Measurements from ENCODE around the gene CALHM1.

DNA sequence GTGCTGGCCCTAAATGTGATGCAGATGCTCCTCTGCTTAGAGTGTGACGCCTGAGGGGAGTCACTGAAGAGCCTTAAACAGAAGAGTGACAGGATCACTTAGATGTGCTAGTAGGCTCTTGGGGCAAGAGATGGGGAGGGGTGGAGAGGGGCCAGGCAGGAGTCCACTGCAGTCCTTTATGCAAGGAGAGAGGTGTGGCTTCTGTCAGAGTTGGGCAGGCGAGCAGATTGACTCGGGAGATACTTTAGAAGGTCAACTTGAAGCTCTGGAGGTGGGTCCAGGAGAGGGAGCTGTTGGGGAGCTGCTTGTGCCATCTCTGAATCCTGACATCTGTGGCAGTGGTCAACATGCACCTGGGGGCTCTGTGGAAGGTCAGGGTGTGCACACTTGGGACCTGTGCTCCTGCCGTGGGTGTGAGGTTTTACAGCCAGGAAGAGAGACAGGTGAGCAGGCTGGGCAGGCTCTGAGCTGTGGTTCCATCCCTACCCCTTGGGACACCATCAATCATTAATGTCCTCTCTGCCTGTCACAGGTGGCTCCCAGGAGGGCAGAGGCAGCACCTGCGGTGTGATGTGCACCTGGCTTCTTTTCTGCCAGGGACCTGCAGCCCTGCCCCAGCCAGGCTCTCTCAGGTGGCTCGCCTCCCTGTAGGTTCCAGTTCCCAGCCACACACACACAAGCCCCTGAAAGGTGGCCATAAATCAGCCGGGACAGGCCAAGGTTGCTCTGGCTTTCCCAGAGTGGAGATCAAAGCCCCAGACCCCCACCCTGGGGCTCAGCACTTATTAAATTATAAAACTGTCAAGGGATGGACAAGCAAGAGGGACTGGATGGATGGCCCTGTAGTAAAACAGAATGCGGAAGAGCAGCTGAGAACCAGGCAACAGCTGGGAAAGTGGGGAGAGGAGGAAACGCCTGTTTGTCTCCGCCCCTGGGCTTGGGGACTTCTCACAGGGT lies 48.8 kb upstream of the CALHM1 start:
- TF ChIP-seq CTCF (IDR thresholded peaks at IDR 0.05) (no peak), POLR2A (IDR thresholded peaks at IDR 0.05) (no peak)

Data from lower leg skin (tissue), 3 donors.